NCI-H1417 (cell line): ENCODE data around the gene CCDC134.

Experiments used
- DNase-seq, 3 experiments: peaks; one replicate each; lab custom pipeline; 2025; lab: John Stamatoyannopoulos, UW

Gene CCDC134

DNA sequence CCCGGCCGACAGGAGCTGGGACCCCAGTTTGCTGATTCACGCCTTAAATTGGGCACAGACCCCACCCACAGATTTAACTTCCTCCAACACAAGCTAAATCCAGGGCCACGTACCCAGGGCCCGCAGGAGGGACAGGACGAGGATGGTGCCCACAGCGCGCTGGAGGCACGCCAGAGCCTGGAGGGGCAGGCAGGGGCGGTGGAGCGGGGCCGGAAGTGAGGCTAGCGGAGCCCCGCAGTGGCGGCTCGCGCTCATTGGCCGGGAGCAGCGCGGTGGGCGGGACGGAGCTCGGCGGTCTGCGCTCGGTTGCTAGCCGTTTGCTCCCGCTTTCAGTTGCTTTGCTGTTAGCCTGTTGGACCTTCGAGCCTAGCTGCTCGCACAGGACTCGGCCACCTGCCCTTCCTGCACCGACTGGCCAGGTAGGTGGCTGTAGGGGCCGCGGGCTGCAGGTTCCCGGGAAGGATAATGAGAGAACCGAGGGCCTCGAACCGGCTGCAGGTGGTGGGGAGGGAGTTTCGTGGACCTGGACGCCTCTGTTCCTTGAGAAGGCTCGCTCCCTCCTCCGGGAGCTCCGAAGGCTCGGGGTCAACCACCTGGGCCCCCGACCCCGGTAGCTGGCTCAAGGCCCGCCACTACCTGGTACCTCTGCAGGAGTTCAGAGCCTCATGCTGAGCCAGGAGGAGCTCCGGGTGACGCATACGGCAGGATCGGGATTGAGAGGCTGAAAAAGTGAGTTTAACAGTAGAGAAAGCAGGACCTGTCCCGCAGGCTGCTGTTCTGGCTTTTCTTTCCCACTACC is at the start of gene CCDC134:
CCDC134 (plus strand) TSS at position 332 of the 799 bp plus-strand sequence. CDS start 8,212 bp downstream, outside the sequence.
- peak; percentile 79 to 85 (median 82) for DNase-seq

DNA sequence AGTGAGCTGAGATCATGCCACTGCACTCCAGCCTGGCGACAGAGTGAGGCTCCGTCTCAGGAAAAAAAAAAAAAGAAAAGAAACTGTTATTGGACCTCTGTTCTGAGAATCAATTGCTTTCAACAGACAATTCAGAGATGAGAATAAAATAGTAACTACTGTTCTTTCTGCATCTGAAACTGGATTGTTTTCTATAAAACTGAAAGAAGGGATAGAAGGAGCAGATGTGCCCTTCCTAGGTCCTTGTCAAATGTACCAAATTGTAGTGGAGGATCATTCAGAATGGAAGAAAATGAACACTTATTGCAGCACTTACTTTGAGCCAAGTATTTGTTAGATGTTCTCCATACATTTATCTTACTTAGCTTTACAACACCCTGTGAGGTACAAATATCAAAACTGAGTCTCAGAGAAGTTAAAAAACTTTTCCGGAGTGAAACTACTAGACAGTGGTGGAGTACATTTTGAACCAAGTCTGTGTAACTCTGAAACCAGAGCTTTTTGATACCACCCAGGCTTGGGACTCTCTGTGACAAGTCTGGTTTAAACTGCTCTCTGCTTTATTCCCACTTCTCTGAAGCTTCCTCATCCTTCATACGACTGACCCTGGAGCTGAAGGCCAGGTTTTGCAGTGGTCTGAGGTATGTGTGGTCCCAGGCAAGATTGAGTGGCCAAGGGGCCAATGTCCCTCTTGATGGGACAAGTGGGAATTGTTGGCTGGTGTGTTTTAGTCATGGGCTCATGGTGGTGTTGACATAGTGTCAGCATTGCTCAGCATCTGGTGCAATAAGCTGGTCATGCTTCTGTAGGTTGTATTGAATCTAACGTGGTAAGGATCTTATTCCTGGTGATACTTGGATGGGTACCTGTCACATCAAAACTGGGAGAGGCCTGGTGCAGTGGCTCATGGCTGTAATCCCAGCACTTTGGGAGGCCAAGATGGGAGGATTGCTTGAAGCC is 48.2 kb upstream of the CCDC134 start:
- DNase-seq = no peak

DNA sequence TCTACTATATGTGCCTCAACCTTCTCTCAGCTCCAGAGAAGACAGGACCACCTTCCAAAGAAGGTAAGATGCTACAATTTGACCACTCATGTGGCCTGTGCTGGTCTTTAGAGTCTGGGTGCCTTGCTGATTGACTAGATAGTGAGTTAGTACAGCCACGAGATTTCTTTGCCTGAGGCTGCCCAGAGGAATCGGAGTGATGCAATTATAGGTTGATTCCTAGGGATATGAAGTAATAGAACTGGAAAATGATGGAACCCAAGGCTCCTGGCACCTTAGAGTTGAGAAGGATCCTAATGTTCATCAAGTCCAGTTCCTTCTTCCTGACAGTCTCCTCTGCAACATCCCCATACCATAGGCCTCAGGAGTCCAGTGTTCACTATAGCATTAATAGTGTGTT is 46.5 kb upstream of the CCDC134 start:
- DNase-seq = no peak

DNA sequence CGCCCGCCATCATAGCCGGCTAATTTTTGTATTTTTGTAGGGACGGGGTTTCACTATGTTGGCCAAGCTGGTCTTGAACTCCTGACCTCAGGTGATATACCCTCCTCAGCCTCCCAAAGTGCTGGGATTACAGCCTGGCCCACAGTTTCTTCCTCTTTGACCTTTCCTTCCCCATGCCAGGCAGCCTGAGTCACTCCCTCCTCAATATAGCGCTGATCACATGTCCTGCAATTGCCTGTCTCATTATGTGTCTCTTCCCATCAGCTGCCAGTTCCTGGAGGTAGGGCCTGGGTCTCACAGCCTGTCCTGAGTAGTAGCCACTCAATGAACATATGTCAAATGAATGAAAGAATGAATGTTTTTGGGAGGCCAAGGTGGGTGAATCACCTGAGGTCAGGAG is 43.0 kb upstream of the CCDC134 start:
- no peak for DNase-seq

DNA sequence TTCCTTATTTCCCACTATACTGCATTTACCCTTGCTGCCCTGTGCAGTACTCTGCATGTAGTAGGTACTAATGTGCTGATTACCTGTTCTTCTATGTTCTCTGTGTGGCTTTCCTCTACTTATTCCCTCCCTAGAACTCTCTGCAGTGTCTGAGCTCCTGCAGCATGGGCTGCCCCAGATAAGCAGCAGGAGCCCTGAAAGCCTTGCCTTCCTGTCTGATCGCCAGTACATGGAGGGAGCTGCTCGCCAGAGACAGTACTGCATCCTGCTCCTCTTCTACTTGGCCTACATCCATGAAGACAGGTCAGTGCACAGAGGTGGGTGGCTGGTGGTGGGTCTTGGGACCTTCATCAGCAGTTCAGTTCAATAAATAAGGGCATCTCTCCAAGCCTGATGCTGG is 42.2 kb upstream of the CCDC134 start:
- no peak for DNase-seq

DNA sequence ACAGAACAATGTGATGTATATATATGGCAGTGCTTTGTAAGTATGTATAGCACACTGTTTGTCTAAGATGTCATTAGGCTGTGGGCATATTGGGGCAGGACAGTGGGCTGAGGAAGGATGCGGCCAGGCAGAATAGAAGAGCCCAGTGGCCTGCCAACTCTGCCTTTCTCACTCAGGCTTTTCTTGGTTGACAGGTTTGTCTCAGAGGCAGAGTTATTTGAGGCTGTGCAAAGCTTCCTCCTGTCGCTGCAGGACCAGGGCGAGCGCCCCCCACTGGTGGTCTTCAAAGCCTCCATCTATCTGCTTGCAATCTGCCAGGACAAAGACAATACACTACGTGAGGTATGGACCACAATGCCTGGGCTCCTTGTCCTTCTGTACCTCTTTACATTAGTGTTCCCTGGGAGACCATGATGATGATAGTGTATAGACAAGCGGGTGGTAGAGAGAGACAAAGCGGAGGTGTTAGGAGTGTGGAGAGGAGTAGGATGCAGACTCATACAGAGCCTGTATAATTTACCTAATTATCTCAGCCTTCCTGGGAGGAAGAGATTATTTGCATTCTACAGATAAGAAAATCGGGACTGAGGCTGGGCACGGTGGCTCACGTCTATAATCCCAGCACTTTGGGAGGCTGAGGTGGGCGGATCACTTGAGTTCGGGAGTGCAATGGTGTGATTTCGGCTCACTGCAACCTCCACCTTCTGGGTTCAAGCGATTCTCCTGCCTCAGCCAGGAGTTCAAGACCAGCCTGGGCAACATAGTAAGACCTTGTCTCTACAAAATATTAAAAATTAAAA is 37.3 kb upstream of the CCDC134 start:
- peak in 1 of 3 experiments; percentile 7 for DNase-seq

DNA sequence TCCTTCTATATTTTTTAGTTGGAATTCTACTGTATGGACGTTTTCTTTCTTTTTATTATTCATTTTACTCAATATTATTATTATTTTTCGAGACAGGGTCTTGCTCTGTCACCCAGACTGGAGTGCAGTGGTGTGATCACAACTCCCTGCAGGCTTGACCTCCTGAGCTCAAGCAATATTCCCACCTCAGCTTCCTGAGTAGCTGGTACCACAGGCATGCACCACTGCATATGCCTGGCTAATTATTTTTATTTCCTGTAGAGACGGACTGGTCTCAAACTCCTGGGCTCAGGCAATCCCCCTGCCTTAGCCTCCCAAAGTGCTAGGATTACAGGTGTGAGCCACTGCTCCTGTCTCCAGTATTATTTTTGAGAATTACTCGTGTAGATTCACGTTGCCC is 34.0 kb upstream of the CCDC134 start:
- no peak for DNase-seq

DNA sequence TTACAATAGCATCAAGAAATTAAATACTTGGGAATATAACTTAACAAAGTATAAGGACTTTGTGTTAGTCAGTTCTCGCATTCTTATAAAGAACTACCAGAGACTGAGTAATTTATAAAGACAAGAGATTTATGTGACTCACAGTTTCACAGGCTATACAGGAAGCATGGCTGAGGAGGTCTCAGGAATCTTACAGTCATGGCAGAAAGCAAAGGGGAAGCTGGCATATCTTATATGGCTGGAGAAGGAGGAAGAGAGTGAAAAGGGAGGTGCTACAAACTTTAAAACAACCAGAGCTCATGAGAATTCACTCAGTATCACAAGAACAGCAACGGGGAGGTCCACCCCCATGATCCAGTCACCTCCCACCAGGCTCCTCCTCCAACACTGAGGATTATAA is 32.0 kb upstream of the CCDC134 start:
- no peak for DNase-seq

DNA sequence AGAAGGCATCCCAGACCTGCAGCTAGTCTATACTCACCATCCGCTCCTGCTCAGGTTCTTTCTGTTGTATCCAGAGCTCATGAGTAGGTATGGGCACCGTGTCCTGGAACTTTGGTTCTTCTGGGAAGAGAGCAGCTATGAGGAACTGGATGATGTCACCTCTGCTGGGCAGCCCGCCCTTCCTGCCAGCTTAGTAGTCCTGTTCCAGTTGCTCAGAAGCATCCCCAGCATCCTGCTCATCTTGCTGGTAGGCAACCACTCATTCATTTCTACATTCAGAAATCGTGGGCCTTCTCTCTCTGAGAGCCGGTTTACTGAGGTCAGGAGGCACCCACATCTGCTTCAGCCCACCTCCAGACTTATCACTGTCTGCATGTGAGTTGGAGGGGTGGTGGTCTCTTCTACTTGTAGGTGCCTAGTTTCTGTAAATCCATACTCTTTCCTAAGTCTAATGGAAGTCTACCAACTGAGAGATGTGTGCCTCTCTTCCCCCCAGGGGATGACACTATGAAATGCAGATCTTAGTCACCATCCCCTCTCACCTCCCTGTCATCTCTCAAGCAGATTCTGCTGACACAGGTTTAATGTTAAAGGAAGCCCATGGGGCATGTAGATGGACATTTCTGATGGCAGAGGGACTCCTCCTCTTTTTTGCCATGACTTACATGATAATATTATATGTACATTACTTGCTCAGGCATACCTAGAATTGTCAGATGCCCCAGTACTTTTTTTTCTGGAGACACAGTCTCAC is 29.6 kb upstream of the CCDC134 start:
- no peak for DNase-seq

DNA sequence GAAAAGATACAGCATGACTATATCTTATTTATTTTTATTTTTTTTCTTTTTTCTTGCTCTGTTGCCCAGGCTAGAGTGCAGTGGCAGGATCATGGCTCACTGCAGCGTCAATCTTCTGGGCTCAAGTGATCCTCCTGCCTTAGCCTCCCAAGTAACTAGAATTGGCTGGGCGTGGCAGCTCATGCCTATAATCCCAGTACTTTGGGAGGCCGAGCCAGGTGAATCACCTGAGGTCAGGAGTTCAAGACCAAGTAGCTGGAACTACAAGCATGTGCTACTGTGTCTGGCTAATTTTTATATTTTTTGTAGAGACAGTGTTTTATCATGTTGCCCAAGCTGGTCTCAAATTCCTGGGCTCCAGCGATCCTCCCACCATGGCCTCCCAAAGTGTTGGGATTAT is 28.3 kb upstream of the CCDC134 start:
- no peak for DNase-seq

DNA sequence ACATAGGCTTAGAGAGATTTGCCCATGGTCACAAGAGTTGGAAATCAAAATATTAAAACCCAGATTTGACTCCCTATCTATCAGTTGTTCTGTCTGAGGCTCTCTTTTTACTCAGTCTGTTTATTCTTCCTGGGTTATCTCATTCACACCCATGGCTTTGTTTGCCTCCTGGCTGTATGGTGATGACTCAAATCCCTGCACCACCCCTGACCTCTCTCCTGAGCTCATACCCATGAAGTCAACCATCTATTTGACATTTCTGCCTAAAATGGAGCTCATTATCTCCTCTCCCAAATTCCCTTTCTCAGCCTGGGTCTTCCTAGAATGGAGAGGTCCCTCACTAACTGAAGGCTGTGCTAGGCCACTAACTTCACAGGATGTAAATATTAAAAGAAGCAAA is 27.8 kb upstream of the CCDC134 start:
- no peak for DNase-seq

DNA sequence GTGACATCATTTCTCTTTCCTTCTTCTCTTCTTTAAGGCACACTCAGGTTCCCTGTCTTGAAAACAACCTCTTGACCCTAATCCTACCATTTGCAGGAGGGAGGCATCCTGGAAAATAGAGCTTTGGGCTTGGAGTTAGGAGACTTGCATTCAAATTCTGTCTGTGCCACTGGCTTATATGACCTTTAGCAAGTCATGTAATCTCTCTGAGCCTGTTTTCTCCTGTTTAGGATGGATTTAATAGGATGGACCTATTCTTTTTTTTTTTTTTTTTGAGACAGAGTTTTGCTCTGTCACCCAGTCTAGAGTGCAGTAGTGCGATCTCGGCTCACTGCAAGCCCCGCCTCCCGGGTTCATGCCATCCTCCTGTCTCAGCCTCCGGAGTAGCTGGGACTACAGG is 25.1 kb upstream of the CCDC134 start:
- no peak for DNase-seq

DNA sequence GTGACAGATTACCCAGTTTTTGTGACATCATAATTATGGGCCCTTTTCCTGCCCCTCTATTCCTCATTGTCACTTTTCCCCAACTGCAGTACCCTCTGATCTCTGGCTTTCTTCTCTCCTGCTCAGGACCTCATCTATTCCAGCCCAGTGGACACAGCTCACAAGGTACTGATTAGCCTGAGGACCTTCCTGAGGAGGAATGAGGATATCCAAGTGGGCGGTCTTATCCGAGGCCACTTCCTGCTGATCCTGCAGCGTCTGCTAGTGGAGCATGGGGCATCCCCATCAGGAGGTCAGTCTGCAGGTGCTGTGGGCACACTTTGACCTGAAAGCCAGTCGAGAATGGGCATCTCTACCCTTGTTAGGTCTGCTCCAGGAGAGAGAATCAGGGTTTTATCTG is 24.5 kb upstream of the CCDC134 start:
- no peak for DNase-seq

DNA sequence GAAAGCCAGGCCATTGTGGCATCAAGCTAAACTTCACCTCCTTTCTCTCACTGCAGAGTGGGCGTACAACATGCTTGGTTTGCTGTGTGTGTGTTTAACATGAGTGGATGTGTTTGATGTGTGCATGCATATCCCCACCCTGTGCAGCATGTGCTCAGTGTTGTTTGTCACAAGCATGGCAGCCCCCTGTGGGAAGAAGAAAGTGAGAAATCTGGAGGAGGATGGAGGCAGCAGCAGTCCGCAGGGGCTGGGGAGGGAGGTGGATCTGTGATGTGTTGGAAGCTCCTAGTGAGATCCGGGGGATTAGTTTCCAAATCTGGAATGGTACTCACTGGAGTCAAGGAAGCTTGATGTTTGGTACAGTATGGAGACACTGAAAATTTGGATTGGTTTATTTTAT is 24.1 kb upstream of the CCDC134 start:
- DNase-seq = no peak

DNA sequence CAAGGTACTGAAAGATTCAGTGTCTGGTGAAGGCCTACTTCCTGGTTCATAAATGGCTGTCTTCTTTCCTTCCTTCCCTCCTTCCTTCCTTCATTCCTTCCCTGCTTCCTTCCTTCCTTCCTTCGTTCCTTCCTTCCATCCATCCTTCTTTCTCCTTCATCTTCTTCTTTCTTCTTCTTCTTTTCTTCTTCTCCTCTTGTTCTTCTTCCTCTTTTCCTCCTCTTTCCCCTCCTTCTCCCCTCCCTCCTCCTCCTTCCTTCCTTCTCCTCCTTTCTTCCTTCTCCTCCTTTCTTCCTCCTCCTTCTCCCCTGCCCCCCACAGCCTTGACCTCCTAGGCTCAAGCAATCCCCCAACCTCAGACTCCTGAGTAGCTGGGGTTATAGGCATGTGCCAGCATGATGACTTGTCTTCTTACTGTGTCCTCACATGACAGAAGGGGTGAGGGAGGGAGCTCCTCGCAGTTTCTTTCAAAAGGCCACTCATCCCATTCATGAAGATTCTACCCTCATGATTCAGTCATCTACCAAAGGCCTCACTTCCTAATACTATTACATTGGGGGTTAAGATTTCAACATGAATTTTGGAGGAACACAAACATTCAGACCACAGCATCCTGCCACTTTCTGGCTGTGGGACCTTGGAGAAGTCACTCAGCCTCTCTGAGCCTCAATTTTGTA is 22.6 kb upstream of the CCDC134 start:
- no peak for DNase-seq

DNA sequence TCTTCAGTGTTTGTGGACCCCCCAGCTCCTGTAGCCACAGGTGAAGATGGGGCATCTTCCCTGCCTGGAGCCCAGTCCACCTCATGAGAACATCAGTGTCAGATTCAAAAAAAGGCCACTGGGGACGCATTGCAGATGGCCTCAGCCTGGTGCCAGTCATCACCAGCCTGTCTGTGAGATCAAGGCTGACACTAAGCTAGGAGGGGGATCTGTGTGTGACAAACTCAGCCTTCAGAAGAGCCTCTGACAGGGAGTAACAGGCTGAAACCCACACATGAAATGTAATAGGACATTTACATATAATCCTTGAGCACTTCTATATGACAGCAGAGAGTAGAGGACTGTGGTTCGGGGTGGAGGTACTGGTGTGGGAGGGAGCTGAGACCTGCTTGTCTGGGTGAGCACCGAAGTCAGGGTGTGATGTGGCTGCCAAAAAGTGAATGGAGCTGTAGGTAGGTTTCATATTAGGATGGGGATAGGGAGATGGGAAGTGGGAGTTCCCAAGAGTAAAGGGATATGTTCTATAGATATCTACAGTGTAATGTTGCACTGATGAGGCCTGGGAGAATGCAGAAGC is 20.5 kb upstream of the CCDC134 start:
- no peak for DNase-seq

DNA sequence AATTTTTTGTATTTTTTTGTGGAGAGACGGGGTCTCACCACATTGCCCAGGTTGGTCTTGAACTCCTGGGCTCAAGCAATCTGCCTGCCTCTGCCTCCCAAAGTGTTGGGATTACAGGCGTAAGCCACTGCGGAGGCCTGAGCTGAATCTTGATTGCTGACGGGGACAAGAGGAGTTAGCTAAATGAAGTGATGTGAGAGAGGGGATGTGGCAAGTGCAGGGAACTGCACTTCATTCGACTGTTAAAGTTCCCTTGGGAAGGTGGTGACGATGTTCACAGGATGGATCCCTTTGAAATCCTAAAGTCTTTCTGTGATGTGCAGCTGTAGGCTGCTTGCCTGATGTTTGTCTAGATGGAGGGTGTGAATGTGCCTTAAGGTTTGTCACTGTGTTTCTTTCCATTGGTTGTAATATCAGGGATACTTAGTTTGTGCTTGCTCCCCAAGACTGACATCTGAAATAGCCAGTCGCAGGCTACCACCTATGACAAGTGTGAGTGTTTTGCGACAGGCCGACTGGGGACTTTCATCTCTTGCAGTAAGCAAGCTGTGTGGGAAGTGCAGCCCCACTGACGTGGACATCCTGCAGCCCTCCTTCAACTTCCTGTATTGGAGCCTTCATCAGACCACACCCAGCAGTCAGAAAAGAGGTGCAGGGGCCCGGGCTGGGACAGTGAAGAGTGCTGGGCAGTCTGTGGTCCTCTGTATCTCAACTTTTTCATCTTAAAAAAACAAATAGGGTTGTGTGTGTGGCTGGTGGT is 19.6 kb upstream of the CCDC134 start:
- DNase-seq = no peak

DNA sequence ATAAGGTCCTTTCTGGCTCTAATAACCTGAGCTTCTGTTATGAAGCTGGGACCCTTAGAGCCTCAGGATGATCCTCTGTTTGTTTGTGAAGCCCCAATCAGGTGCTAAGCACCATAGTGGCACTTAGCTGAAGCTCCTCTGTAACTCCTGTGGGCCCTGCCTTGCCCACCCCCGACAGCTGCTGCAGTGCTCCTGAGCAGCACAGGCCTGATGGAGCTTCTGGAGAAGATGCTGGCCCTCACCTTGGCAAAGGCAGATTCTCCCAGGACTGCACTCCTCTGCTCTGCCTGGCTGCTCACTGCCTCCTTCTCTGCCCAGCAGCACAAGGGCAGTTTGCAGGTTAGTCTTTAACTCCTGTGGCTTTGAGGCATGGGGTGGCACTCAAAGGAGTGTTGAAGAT is 19.0 kb upstream of the CCDC134 start:
- DNase-seq = no peak

DNA sequence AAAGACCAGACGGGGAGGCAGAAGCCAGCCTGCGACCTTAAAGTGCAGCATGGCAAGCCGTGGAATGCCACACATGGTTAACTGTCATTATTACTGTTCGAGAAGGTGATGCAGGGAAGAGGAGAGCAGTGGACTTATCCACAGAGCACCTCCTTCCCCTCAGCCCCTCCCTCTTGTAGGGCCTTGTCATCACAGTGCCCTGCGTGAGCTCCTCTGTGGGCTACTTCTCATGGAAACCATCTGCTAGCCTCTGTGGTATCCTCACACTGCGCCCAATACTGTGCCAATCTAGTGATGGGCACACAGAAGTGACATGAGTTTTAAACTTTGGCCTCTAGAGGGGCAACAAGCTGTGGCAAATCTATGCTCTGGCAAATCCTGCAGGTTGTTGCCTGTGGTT is 18.2 kb upstream of the CCDC134 start:
- no peak for DNase-seq

DNA sequence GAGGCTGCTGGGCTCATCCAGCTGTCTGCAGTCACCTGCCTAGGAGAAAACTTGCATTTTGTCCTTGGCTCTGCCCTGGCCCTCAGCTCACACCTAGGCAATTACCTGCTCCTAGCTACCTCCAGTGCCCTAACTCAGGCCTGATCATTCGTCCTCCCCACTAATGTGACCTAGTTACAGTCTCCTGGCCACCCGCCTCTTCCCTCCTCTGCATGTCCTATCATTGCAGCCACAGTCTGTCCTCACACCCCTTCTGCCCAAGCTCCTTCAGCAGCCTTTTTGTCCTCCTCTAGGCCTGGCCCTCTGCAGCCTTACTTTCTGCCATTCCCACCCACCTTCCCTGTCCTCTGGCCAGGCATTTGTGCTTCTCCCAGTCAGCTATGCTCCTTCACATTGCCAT is 17.7 kb upstream of the CCDC134 start:
- DNase-seq = no peak
